HEK293T (cell line): ENCODE results near the gene TMEM150C.

Source experiments
- ARNT ChIP-seq: fragments of 450-650 bp; IDR thresholded peaks from 2 replicates; pipeline ENCODE4 v1.6.1; 2017; ENCODE audit warnings: mild to moderate bottlenecking
- BHLHE40 ChIP-seq: fragments of 450-650 bp; IDR thresholded peaks from 2 replicates; pipeline ENCODE4 v1.6.1; 2016; ENCODE audit warnings: mild to moderate bottlenecking, moderate library complexity, borderline replicate concordance
- ELF4 ChIP-seq: fragments of 450-650 bp; IDR thresholded peaks from 2 replicates; pipeline ENCODE4 v1.6.1; 2017; ENCODE audit warnings: antibody characterized with exemption
- FOXA1 ChIP-seq: fragments of 450-650 bp; IDR thresholded peaks from 2 replicates; pipeline ENCODE4 v1.6.1; 2016; ENCODE audit warnings: mild to moderate bottlenecking
- FOXK2 ChIP-seq: fragments of 450-650 bp; IDR thresholded peaks from 2 replicates; pipeline ENCODE4 v1.6.1; 2016; ENCODE audit warnings: mild to moderate bottlenecking
- FOXM1 ChIP-seq: fragments of 450-650 bp; IDR thresholded peaks from 2 replicates; pipeline ENCODE4 v1.6.1; 2017; ENCODE audit warnings: mild to moderate bottlenecking, borderline replicate concordance
- L3MBTL2 ChIP-seq: fragments of 450-650 bp; conservative IDR thresholded peaks from 2 replicates; pipeline ENCODE4 v1.6.1; 2016; ENCODE audit warnings: mild to moderate bottlenecking
- NFRKB ChIP-seq: fragments of 450-650 bp; IDR thresholded peaks from 2 replicates; pipeline ENCODE4 v1.6.1; 2016; ENCODE audit warnings: mild to moderate bottlenecking, moderate library complexity
- SP1 ChIP-seq: fragments of 450-650 bp; IDR thresholded peaks from 2 replicates; pipeline ENCODE4 v1.6.1; 2017
- SUZ12 ChIP-seq: fragments of 450-650 bp; IDR thresholded peaks from 2 replicates; pipeline ENCODE4 v1.6.1; 2016; ENCODE audit warnings: mild to moderate bottlenecking
- TARDBP ChIP-seq: fragments of 450-650 bp; IDR thresholded peaks from 2 replicates; pipeline ENCODE4 v1.6.1; 2016
- ZNF384 ChIP-seq: fragments of 450-650 bp; IDR thresholded peaks from 2 replicates; pipeline ENCODE4 v1.6.1; 2016

DNA sequence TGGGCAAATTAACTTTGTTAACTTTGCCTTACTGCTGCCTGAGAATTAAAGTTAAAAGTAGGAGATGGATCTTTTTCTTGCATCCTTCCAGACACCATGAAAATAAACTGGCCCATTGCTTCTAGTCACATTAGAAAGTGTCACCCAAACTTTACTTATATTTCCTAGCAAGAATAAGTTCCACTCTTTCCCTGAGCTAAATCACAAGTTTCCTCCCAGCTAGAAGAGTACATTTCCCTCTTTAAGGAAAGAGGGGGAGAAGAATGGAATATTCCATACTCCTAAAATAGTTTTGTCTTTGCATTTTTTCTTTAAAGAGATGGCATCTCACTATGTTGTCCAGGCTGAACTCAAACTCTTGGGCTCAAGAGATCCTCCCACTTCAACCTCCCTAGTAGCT is 53.8 kb downstream of the TMEM150C start:
- TF ChIP-seq ZNF384 (no peak), TARDBP (no peak), SUZ12 (no peak), BHLHE40 (no peak), NFRKB (no peak), FOXM1 (no peak), FOXK2 (no peak), ARNT (no peak), SP1 (no peak), FOXA1 (no peak), ELF4 (no peak), L3MBTL2 (no peak)
